Endothelial cell of umbilical vein (primary cell): ENCODE results near the gene LRRC27. TPM values are rescaled to one million over a fixed set of nuclear protein-coding genes. Genes with fewer than 3 reads are reported as not detected.

ENCODE experiments used
- BruUV-seq: library from RNA; stranded (reverse); fragments of 400-500 nt; replicated peaks from 2 replicates; lab custom pipeline; 2021; lab: Mats Ljungman, UMichigan
- CTCF ChIA-PET: fragments of 300-600, 350-600 bp; sonication (Branson Sonifier 250); formaldehyde crosslinking; loops from one replicate; lab custom pipeline; 2021; ENCODE audit warnings: antibody characterized with exemption, inconsistent platforms; lab: Charles Lee
- POLR2A ChIA-PET: fragments of 300-600, 350-600 bp; sonication (Branson Sonifier 250); formaldehyde crosslinking; loops from one replicate; lab custom pipeline; 2021; ENCODE audit warnings: antibody characterized with exemption, inconsistent platforms; lab: Charles Lee
- DNase-seq: peaks from one replicate; pipeline ENCODE4 v3.0.0-alpha.2; 2011; ENCODE audit warnings: low read depth, low spot score
- FAIRE-seq: peaks from 2 replicates; lab custom pipeline; 2011; peaks lifted over from hg19 to GRCh38; lab: Jason Lieb, UNC
- H2AFZ ChIP-seq: 2 replicates; pipeline ENCODE4 v1.6.0; 2012; ENCODE audit warnings: low read depth, low read length, control low read depth, inconsistent platforms
- H3K27ac ChIP-seq: 2 replicates; pipeline ENCODE4 v1.5.1; 2011; ENCODE audit warnings: low read depth, mild to moderate bottlenecking, control low read depth, low read length, moderate library complexity; ENCODE audit not compliant: insufficient read depth
- H3K27me3 ChIP-seq, 2 experiments: 2 replicates each; pipeline versions ENCODE4 v1.6.0 to v1.6.1; 2011; ENCODE audit warnings: low read length in 2 of 2, mixed read lengths in 1 of 2; ENCODE audit not compliant: control insufficient read depth in 2 of 2, insufficient read depth in 2 of 2
- H3K36me3 ChIP-seq, 2 experiments: 2 replicates in 1 of 2; 3 replicates in 1 of 2; pipeline ENCODE4 v1.5.1; 2011; ENCODE audit warnings: low read length in 2 of 2, mild to moderate bottlenecking in 1 of 2, moderate library complexity in 1 of 2; ENCODE audit not compliant: control insufficient read depth in 2 of 2, insufficient read depth in 2 of 2; ENCODE audit errors: extremely low read depth in 1 of 2
- H3K4me1 ChIP-seq: 3 replicates; pipeline ENCODE4 v1.5.1; 2011; ENCODE audit warnings: mild to moderate bottlenecking, low read length; ENCODE audit not compliant: control insufficient read depth, insufficient read depth; ENCODE audit errors: extremely low read depth
- H3K4me2 ChIP-seq: 2 replicates; pipeline ENCODE4 v1.6.1; 2011; ENCODE audit warnings: low read length, control low read depth, mixed read lengths; ENCODE audit not compliant: insufficient read depth
- H3K4me3 ChIP-seq, 3 experiments: fragments of 200-600 bp in 1 of 3; sonication (generic), shearing (Covaris generic) in 1 of 3; replicated peaks in 1 of 3; 2 replicates each; pipeline ENCODE4 v1.5.1; 2011 to 2016; ENCODE audit warnings: control low read depth in 3 of 3, low read length in 3 of 3, mild to moderate bottlenecking in 2 of 3, inconsistent platforms in 1 of 3, low read depth in 1 of 3, moderate library complexity in 1 of 3; ENCODE audit not compliant: insufficient read depth in 1 of 3
- H3K79me2 ChIP-seq: 2 replicates; pipeline ENCODE4 v1.6.0; 2012; ENCODE audit warnings: low read length, inconsistent platforms; ENCODE audit not compliant: control insufficient read depth, insufficient read depth
- H3K9ac ChIP-seq: replicated peaks from 2 replicates; pipeline ENCODE3; 2011; ENCODE audit warnings: low read length, control low read depth; ENCODE audit not compliant: insufficient read depth; ENCODE audit errors: extremely low read depth
- H3K9me1 ChIP-seq: replicated peaks from 3 replicates; pipeline ENCODE4 v1.6.0; 2011; ENCODE audit warnings: mild to moderate bottlenecking, low read length; ENCODE audit not compliant: control insufficient read depth, insufficient read depth; ENCODE audit errors: extremely low read depth
- H3K9me3 ChIP-seq: replicated peaks from 2 replicates; pipeline ENCODE4 v1.5.1; 2012; ENCODE audit warnings: low read length, inconsistent platforms; ENCODE audit not compliant: control insufficient read depth, insufficient read depth
- H4K20me1 ChIP-seq: replicated peaks from 2 replicates; pipeline ENCODE3; 2011; ENCODE audit warnings: mild to moderate bottlenecking, low read length; ENCODE audit not compliant: control insufficient read depth, insufficient read depth; ENCODE audit errors: extremely low read depth
- CTCF ChIP-seq, 2 donors: IDR thresholded peaks; 1 replicate in 1 of 2; 2 replicates in 1 of 2; pipeline ENCODE4 v1.5.1; 2011; ENCODE audit warnings: low read length in 2 of 2, mild to moderate bottlenecking in 2 of 2, moderate library complexity in 2 of 2, control low read depth in 1 of 2, inconsistent platforms in 1 of 2, low read depth in 1 of 2; ENCODE audit not compliant: insufficient read depth in 1 of 2; ENCODE audit errors: extremely low read depth in 1 of 2
- EZH2 ChIP-seq: IDR thresholded peaks from 2 replicates; pipeline ENCODE4 v1.6.1; 2012; ENCODE audit warnings: borderline replicate concordance, low read depth, mild to moderate bottlenecking, moderate library complexity, low read length, inconsistent platforms; ENCODE audit not compliant: severe bottlenecking
- FOS ChIP-seq: IDR thresholded peaks from 2 replicates; pipeline ENCODE4 v1.6.1; 2011; ENCODE audit warnings: mild to moderate bottlenecking, low read length, moderate library complexity, borderline replicate concordance; ENCODE audit not compliant: insufficient read depth
- GATA2 ChIP-seq: IDR thresholded peaks from 2 replicates; pipeline ENCODE4 v1.7.0; 2011; ENCODE audit warnings: low read depth, mild to moderate bottlenecking, moderate library complexity, mixed read lengths, low read length; ENCODE audit not compliant: insufficient read length, insufficient read depth
- JUN ChIP-seq: IDR thresholded peaks from 2 replicates; pipeline ENCODE4 v1.6.1; 2011; ENCODE audit warnings: borderline replicate concordance, low read depth; ENCODE audit not compliant: insufficient read length, insufficient read depth
- MAX ChIP-seq: IDR thresholded peaks from 2 replicates; pipeline ENCODE4 v1.6.1; 2011; ENCODE audit not compliant: insufficient read depth, insufficient read length
- MYC ChIP-seq: IDR thresholded peaks from one replicate; pipeline ENCODE4 v1.6.1; 2011; ENCODE audit warnings: mild to moderate bottlenecking, low read depth, low read length
- POLR2A ChIP-seq: IDR thresholded peaks from 2 replicates; pipeline ENCODE4 v1.6.1; 2012; ENCODE audit warnings: low read depth, mild to moderate bottlenecking, control low read depth, low read length
- POLR2AphosphoS5 ChIP-seq: IDR thresholded peaks from 2 replicates; pipeline ENCODE4 v1.6.1; 2012; ENCODE audit warnings: low read depth, mild to moderate bottlenecking, control low read depth, low read length, moderate library complexity; ENCODE audit not compliant: insufficient read depth
- dilution Hi-C: fragments of 300-500 bp; cut with MboI; formaldehyde crosslinking; loops from one replicate; pipeline ENCODE4 v1.15.0; 2019; ENCODE audit warnings: low sequenced_read_pairs; ENCODE audit not compliant: extremely low pct_ligation_motif_present
- intact Hi-C: fragments of 100-400 bp; cut with micrococcal nuclease; formaldehyde crosslinking; loops from one replicate; pipeline ENCODE4 v1.10.0; 2022
- polyA plus RNA-seq, 4 experiments: library from polyadenylated mRNA; depleted of rRNA in 3 of 4; stranded (reverse) in 3 of 4; unstranded in 1 of 4; fragments of >200 nt; gene quantifications; 2 replicates each; pipeline versions ENCODE4 v1.2.1 to v1.2.3, GENCODE V29; 2011 to 2012; ENCODE audit warnings: missing spikeins in 1 of 4
- total RNA-seq: library from RNA; stranded (reverse); gene quantifications from 2 replicates; pipeline ENCODE4 v1.2.3, GENCODE V29; 2021

Gene LRRC27
- total and polyA plus RNA-seq, 2 donors (not counting 3 experiments of a cell fraction or from before 2014, with no cell fraction given) = 8.3 to 13.6 TPM

- Histone ChIP-seq H3K79me2 (no peaks in the 10 kb centered on the region), H3K9me3 (no peaks in the 10 kb centered on the region), H2AFZ (no peak overlapping the region), H3K27me3 (peaks cover 0 to 2% of the 10 kb centered on the region in 2 experiments), H3K4me3 (no peak overlapping the region), H3K4me2 (no peak overlapping the region), H3K27ac (no peak overlapping the region), H3K4me1 (no peaks in the 10 kb centered on the region), H3K9me1 (no peaks in the 10 kb centered on the region), H4K20me1 (no peaks in the 10 kb centered on the region), H3K9ac (no peak overlapping the region), H3K36me3 (no peaks in the 10 kb centered on the region)
- TF ChIP-seq JUN = no peak
- no peak for TF ChIP-seq GATA2
- TF ChIP-seq POLR2AphosphoS5 = no peak
- no peak for TF ChIP-seq POLR2A
- ChIA-PET CTCF (no interaction called here), POLR2A (no interaction called here)
- FAIRE-seq (no peak), DNase-seq (no peak)
- no TSS peak for BruUV-seq
- dilution Hi-C loops (no loop called here), intact Hi-C loops (no loop called here)
These were observed 31.4 kb upstream of the LRRC27 start for GRCh38 chr10:132300582-132300981.

GRCh38 chr10:132301371-132302330, 30.3 kb upstream of the LRRC27 start:
- CTCF ChIA-PET = no interaction called here
- H3K79me2 ChIP-seq = no peaks in the 10 kb centered on the region
- intact Hi-C loops = no loop called here
- POLR2A ChIA-PET = no interaction called here
- TF ChIP-seq POLR2A (no peak), CTCF (IDR thresholded peaks at IDR 0.05; ENCODE audit: extremely low read depth in 1 of 2, insufficient read depth in 1 of 2, low read depth in 1 of 2, low read length in 2 of 2) (no peak), MYC (no peak), MAX (no peak), POLR2AphosphoS5 (no peak), FOS (no peak), GATA2 (no peak), JUN (no peak), EZH2 (no peak)
- H4K20me1 ChIP-seq = no peaks in the 10 kb centered on the region
- no TSS peak for BruUV-seq
- no peak overlapping the region for H3K4me3 ChIP-seq
- H3K9me1 ChIP-seq = no peaks in the 10 kb centered on the region
- dilution Hi-C loops = no loop called here
- no peak overlapping the region for H3K27ac ChIP-seq
- no peak overlapping the region for H3K4me2 ChIP-seq
- H3K9me3 ChIP-seq = no peaks in the 10 kb centered on the region
- FAIRE-seq = no peak
- H3K36me3 ChIP-seq = no peaks in the 10 kb centered on the region
- no peak overlapping the region for H3K9ac ChIP-seq
- peaks cover 0 to 7% of the 10 kb centered on the region in 2 experiments for H3K27me3 ChIP-seq
- H2AFZ ChIP-seq = no peak overlapping the region
- no peak for DNase-seq
- H3K4me1 ChIP-seq = no peaks in the 10 kb centered on the region
